ENCODE measurements around the gene PON3.
A peak's percentile ranks its signal among the peaks of the same experiment; 100 is the strongest.
"Not testable (repeated sequence)": the region's sequence is repeated elsewhere in the genome, so short reads cannot be mapped to it uniquely, and the experiment has no call there.

PON3 gene

GRCh38 chr7:95411666-95412065 lies 15.5 kb upstream of the PON3 start:
- no peak for DNase-seq

- DNase-seq = no peak
Measured at GRCh38 chr7:95411036-95411435, 14.9 kb upstream of the PON3 start.

- DNase-seq = no peak
Measured at GRCh38 chr7:95407751-95408150, 11.6 kb upstream of the PON3 start.

- DNase-seq = no peak
Measured at GRCh38 chr7:95405800-95406199, 9.6 kb upstream of the PON3 start.

- DNase-seq = no peak
Measured at GRCh38 chr7:95405208-95405607, 9.0 kb upstream of the PON3 start.

GRCh38 chr7:95404316-95404865 lies 8.2 kb upstream of the PON3 start:
- peak; percentile 5 for DNase-seq

GRCh38 chr7:95398155-95398940 lies 2.2 kb upstream of the PON3 start:
- DNase-seq = peak; percentile 10

- DNase-seq = no peak
Measured at GRCh38 chr7:95397381-95397780, 1.2 kb upstream of the PON3 start.

- no peak for DNase-seq
Measured at GRCh38 chr7:95395755-95396135, 430 bp downstream of the PON3 start.

GRCh38 chr7:95394370-95394769 lies 1.8 kb downstream of the PON3 start:
- DNase-seq = no peak

- DNase-seq = no peak
Measured at GRCh38 chr7:95391761-95392160, 4.4 kb downstream of the PON3 start.

GRCh38 chr7:95389516-95389915 lies 6.7 kb downstream of the PON3 start:
- no peak for DNase-seq

- DNase-seq = not testable (repeated sequence)
Measured at GRCh38 chr7:95379457-95379856, 16.7 kb downstream of the PON3 start.

GRCh38 chr7:95376632-95377400 lies 19.4 kb downstream of the PON3 start:
- DNase-seq = no peak

- DNase-seq = no peak
Measured at GRCh38 chr7:95375591-95376257, 20.5 kb downstream of the PON3 start.

GRCh38 chr7:95373323-95373722 lies 22.9 kb downstream of the PON3 start:
- no peak for DNase-seq

GRCh38 chr7:95368235-95368634 lies 27.9 kb downstream of the PON3 start:
- DNase-seq = no peak

- no peak for DNase-seq
Measured at GRCh38 chr7:95367606-95368005, 28.6 kb downstream of the PON3 start.

GRCh38 chr7:95365151-95365550 lies 31.0 kb downstream of the PON3 start:
- DNase-seq = no peak

GRCh38 chr7:95357623-95358022 lies 38.6 kb downstream of the PON3 start:
- no peak for DNase-seq

- no peak for DNase-seq
Measured at GRCh38 chr7:95342642-95343307, 53.4 kb downstream of the PON3 start.

- DNase-seq = no peak
Measured at GRCh38 chr7:95342029-95342428, 54.1 kb downstream of the PON3 start.

GRCh38 chr7:95340491-95340890 lies 55.7 kb downstream of the PON3 start:
- no peak for DNase-seq

All from NCI-H1105 (cell line).